Muscle layer of colon (tissue), 2 donors: ENCODE measurements around the gene PREPL.
A peak's percentile ranks its signal among the peaks of the same experiment; 100 is the strongest.
"Not testable (repeated sequence)": the region's sequence is repeated elsewhere in the genome, so short reads cannot be mapped to it uniquely, and the experiment has no call there.

Source experiments
- H3K27ac ChIP-seq: one replicate; pipeline ENCODE4 v1.7.0; 2013; ENCODE audit warnings: low read depth, mild to moderate bottlenecking, low read length, moderate library complexity
- H3K27me3 ChIP-seq, 2 donors: one replicate each; pipeline ENCODE4 v1.7.0; 2013; ENCODE audit warnings: low read length in 2 of 2, mild to moderate bottlenecking in 2 of 2; ENCODE audit not compliant: insufficient read depth in 2 of 2, control insufficient read depth in 1 of 2
- H3K36me3 ChIP-seq: one replicate; pipeline ENCODE4 v1.7.0; 2013; ENCODE audit warnings: mild to moderate bottlenecking, low read length; ENCODE audit not compliant: insufficient read depth
- H3K4me1 ChIP-seq: one replicate; pipeline ENCODE4 v1.7.0; 2013; ENCODE audit warnings: mild to moderate bottlenecking, low read length; ENCODE audit not compliant: insufficient read depth
- H3K4me3 ChIP-seq, 2 donors: one replicate each; pipeline ENCODE4 v1.7.0; 2013; ENCODE audit warnings: low read length in 2 of 2, low read depth in 1 of 2, mild to moderate bottlenecking in 1 of 2, moderate library complexity in 1 of 2
- H3K9ac ChIP-seq: one replicate; pipeline ENCODE4 v1.7.0; 2013; ENCODE audit warnings: low read length
- H3K9me3 ChIP-seq: one replicate; pipeline ENCODE4 v1.7.0; 2013; ENCODE audit warnings: mild to moderate bottlenecking, low read length
- donor health status: abdominal sarcoma.
- donor health status: Adenocarcinoma of cecum.

The PREPL gene

GRCh38 chr2:44361330-44362206 is at the start of gene PREPL, which contains the start of gene CAMKMT:
Gene PREPL, minus strand, starts transcription at chr2:44361494. Its CDS starts 15,152 bp downstream, at chr2:44346342.
Gene CAMKMT, plus strand, starts transcription at chr2:44361947.
- H3K4me3 ChIP-seq: peak within 1 kb of the TSS; percentile 81 to 83
- H3K27me3 ChIP-seq: no peaks in the 10 kb centered on the region
- H3K9ac ChIP-seq: peak within 1 kb of the TSS; percentile 92
- peaks cover 14% of the 10 kb centered on the region for H3K4me1 ChIP-seq
- H3K36me3 ChIP-seq: no peaks in the 10 kb centered on the region
- H3K27ac ChIP-seq: peak within 1 kb of the TSS; percentile 95
- H3K9me3 ChIP-seq: no peaks in the 10 kb centered on the region

- Histone ChIP-seq H3K9ac (no peak overlapping the region), H3K27ac (no peak overlapping the region), H3K27me3 (no peaks in the 10 kb centered on the region), H3K4me3 (no peak overlapping the region), H3K9me3 (no peaks in the 10 kb centered on the region), H3K4me1 (no peaks in the 10 kb centered on the region), H3K36me3 (no peaks in the 10 kb centered on the region)
Measured at GRCh38 chr2:44398243-44398897, 37.1 kb upstream of the PREPL start.

- no peaks in the 10 kb centered on the region for H3K4me1 ChIP-seq
- H3K4me3 ChIP-seq: no peak overlapping the region
- no peaks in the 10 kb centered on the region for H3K36me3 ChIP-seq
- H3K27me3 ChIP-seq: no peaks in the 10 kb centered on the region
- no peak overlapping the region for H3K9ac ChIP-seq
- no peaks in the 10 kb centered on the region for H3K9me3 ChIP-seq
- no peak overlapping the region for H3K27ac ChIP-seq
Measured at GRCh38 chr2:44397447-44398175, 36.3 kb upstream of the PREPL start.

- H3K27ac ChIP-seq: no peak overlapping the region
- H3K9me3 ChIP-seq: no peaks in the 10 kb centered on the region
- no peaks in the 10 kb centered on the region for H3K36me3 ChIP-seq
- H3K4me1 ChIP-seq: no peaks in the 10 kb centered on the region
- H3K4me3 ChIP-seq: no peak overlapping the region
- no peak overlapping the region for H3K9ac ChIP-seq
- no peaks in the 10 kb centered on the region for H3K27me3 ChIP-seq
Measured at GRCh38 chr2:44392338-44392943, 31.1 kb upstream of the PREPL start.

GRCh38 chr2:44389895-44390294 is 28.6 kb upstream of the PREPL start:
- H3K27me3 ChIP-seq: no peaks in the 10 kb centered on the region
- H3K4me3 ChIP-seq: no peak overlapping the region
- H3K9me3 ChIP-seq: no peaks in the 10 kb centered on the region
- H3K9ac ChIP-seq: no peak overlapping the region
- H3K27ac ChIP-seq: no peak overlapping the region
- H3K4me1 ChIP-seq: no peaks in the 10 kb centered on the region
- H3K36me3 ChIP-seq: no peaks in the 10 kb centered on the region

- Histone ChIP-seq H3K36me3 (no peaks in the 10 kb centered on the region), H3K4me1 (no peaks in the 10 kb centered on the region), H3K27ac (no peak overlapping the region), H3K9me3 (no peaks in the 10 kb centered on the region), H3K27me3 (no peaks in the 10 kb centered on the region), H3K4me3 (no peak overlapping the region), H3K9ac (no peak overlapping the region)
Measured at GRCh38 chr2:44388877-44389276, 27.6 kb upstream of the PREPL start.

GRCh38 chr2:44385226-44385625 is 23.9 kb upstream of the PREPL start:
- not testable (repeated sequence) for H3K9ac ChIP-seq, H3K9me3 ChIP-seq, H3K36me3 ChIP-seq, H3K27ac ChIP-seq, H3K4me3 ChIP-seq, H3K4me1 ChIP-seq, H3K27me3 ChIP-seq

GRCh38 chr2:44377486-44377885 is 16.2 kb upstream of the PREPL start:
- no peak overlapping the region for H3K9ac ChIP-seq
- H3K27ac ChIP-seq: no peak overlapping the region
- H3K4me1 ChIP-seq: no peaks in the 10 kb centered on the region
- no peaks in the 10 kb centered on the region for H3K27me3 ChIP-seq
- no peaks in the 10 kb centered on the region for H3K9me3 ChIP-seq
- H3K4me3 ChIP-seq: no peak overlapping the region
- H3K36me3 ChIP-seq: no peaks in the 10 kb centered on the region

- no peaks in the 10 kb centered on the region for H3K36me3 ChIP-seq
- no peaks in the 10 kb centered on the region for H3K9me3 ChIP-seq
- H3K4me3 ChIP-seq: no peak overlapping the region
- H3K27me3 ChIP-seq: no peaks in the 10 kb centered on the region
- H3K9ac ChIP-seq: no peak overlapping the region
- no peaks in the 10 kb centered on the region for H3K4me1 ChIP-seq
- no peak overlapping the region for H3K27ac ChIP-seq
Measured at GRCh38 chr2:44372246-44372645, 11.0 kb upstream of the PREPL start.

GRCh38 chr2:44371445-44371844 is 10.2 kb upstream of the PREPL start:
- no peak overlapping the region for H3K4me3 ChIP-seq
- H3K36me3 ChIP-seq: no peaks in the 10 kb centered on the region
- no peaks in the 10 kb centered on the region for H3K4me1 ChIP-seq
- H3K27me3 ChIP-seq: no peaks in the 10 kb centered on the region
- no peak overlapping the region for H3K9ac ChIP-seq
- no peaks in the 10 kb centered on the region for H3K9me3 ChIP-seq
- no peak overlapping the region for H3K27ac ChIP-seq

GRCh38 chr2:44369392-44369791 is 8.1 kb upstream of the PREPL start:
- no peaks in the 10 kb centered on the region for H3K36me3 ChIP-seq
- no peaks in the 10 kb centered on the region for H3K4me1 ChIP-seq
- no peaks in the 10 kb centered on the region for H3K27me3 ChIP-seq

More at GRCh38 chr2:44369392-44369791, 8.1 kb upstream of the PREPL start:
- Histone ChIP-seq H3K9ac (no peak overlapping the region), H3K9me3 (no peaks in the 10 kb centered on the region), H3K27ac (no peak overlapping the region), H3K4me3 (no peak overlapping the region)
